Endodermal cell (in vitro differentiated cells): Measurements from ENCODE around the gene FUT1. TPM values are rescaled to one million over a fixed set of nuclear protein-coding genes. Genes with fewer than 3 reads are reported as not detected.

Source experiments
- DNase-seq: peaks from one replicate; pipeline ENCODE4 v3.0.0-alpha.2; 2017
- H3K27ac ChIP-seq: 2 replicates; pipeline ENCODE4 v1.5.1; 2013; ENCODE audit warnings: mild to moderate bottlenecking, low read depth, low read length, moderate library complexity
- H3K27me3 ChIP-seq: 2 replicates; pipeline ENCODE4 v1.6.1; 2013; ENCODE audit warnings: mild to moderate bottlenecking, low read length, moderate library complexity; ENCODE audit not compliant: insufficient read depth, control insufficient read depth, poor library complexity, severe bottlenecking
- H3K36me3 ChIP-seq: 2 replicates; pipeline ENCODE4 v1.7.0; 2013; ENCODE audit warnings: mild to moderate bottlenecking, low read length, moderate library complexity; ENCODE audit not compliant: control insufficient read depth, insufficient read depth
- H3K4me1 ChIP-seq: one replicate; pipeline ENCODE4 v1.7.0; 2013; ENCODE audit warnings: low read length; ENCODE audit not compliant: control insufficient read depth, insufficient read depth
- H3K4me3 ChIP-seq: 2 replicates; pipeline ENCODE4 v1.5.1; 2013; ENCODE audit warnings: mild to moderate bottlenecking, low read length, moderate library complexity
- H3K9ac ChIP-seq: 2 replicates; pipeline ENCODE4 v1.6.1; 2013; ENCODE audit warnings: mild to moderate bottlenecking, low read length, moderate library complexity; ENCODE audit not compliant: poor library complexity, severe bottlenecking; ENCODE audit errors: extremely low read depth
- H3K9me3 ChIP-seq: 2 replicates; pipeline ENCODE4 v1.6.1; 2013; ENCODE audit warnings: mild to moderate bottlenecking, low read length, moderate library complexity; ENCODE audit not compliant: control insufficient read depth
- H3K27ac Mint-ChIP-seq: 2 replicates; pipeline ENCODE4 v1.8.0; 2020; ENCODE audit warnings: mixed read lengths
- H3K27me3 Mint-ChIP-seq: 2 replicates; pipeline ENCODE4 v1.8.0; 2021; ENCODE audit warnings: mild to moderate bottlenecking, mixed read lengths; ENCODE audit not compliant: insufficient read depth
- H3K36me3 Mint-ChIP-seq: 2 replicates; pipeline ENCODE4 v1.8.0; 2020; ENCODE audit warnings: low read depth, mixed read lengths
- H3K4me1 Mint-ChIP-seq: 2 replicates; pipeline ENCODE4 v1.8.0; 2020; ENCODE audit warnings: mixed read lengths
- H3K4me3 Mint-ChIP-seq: 2 replicates; pipeline ENCODE4 v1.8.0; 2020; ENCODE audit warnings: mild to moderate bottlenecking, moderate library complexity, mixed read lengths
- H3K9me3 Mint-ChIP-seq: 2 replicates; pipeline ENCODE4 v1.8.0; 2020; ENCODE audit warnings: mild to moderate bottlenecking, mixed read lengths
- CTCF ChIP-seq: fragments of 200-600 bp; sonication (generic); conservative IDR thresholded peaks from 2 replicates; pipeline ENCODE4 v1.5.0; 2021; ENCODE audit warnings: antibody characterized with exemption, mild to moderate bottlenecking
- WGBS, 2 experiments: methylation state at CpG; one replicate each; pipeline versions ENCODE4 v1.1.5 to v1.1.7; 2013; ENCODE audit warnings: missing lambda C conversion rate in 2 of 2, mixed read lengths in 1 of 2; ENCODE audit not compliant: insufficient coverage in 1 of 2, insufficient read length in 1 of 2; 5-methylcytosine and 5-hydroxymethylcytosine counted together
- total RNA-seq, 2 donors: library from RNA; stranded (reverse); fragmentation: NEBNext Ultra II Directional in 1 of 2; extraction: Animal tissue kit (Norgen Biotek cat#: 25700) in 1 of 2; gene quantifications; 2 replicates in 1 of 2; 3 replicates in 1 of 2; pipeline ENCODE4 v1.2.1, GENCODE V29; 2021

FUT1 gene
- total RNA-seq, 2 donors from 2014 or later: 5.4 to 6.3 TPM

GRCh38 chr19:48698046-48698445 lies 54.4 kb downstream of the FUT1 start:
- H3K4me3 Mint-ChIP-seq: no peak overlapping the region
- H3K4me1 Mint-ChIP-seq: peaks cover 4% of the 10 kb centered on the region
- no peak overlapping the region for H3K27ac Mint-ChIP-seq

More at GRCh38 chr19:48698046-48698445, 54.4 kb downstream of the FUT1 start:
- no peak overlapping the region for H3K9ac ChIP-seq
- DNase-seq: no peak
- H3K27me3 ChIP-seq: no peaks in the 10 kb centered on the region
- no peaks in the 10 kb centered on the region for H3K9me3 ChIP-seq
- no peak overlapping the region for H3K27ac ChIP-seq
- H3K4me1 ChIP-seq: no peaks in the 10 kb centered on the region
- no peaks in the 10 kb centered on the region for H3K9me3 Mint-ChIP-seq
- H3K27me3 Mint-ChIP-seq: peaks cover 3% of the 10 kb centered on the region
- no peak for TF ChIP-seq CTCF
- H3K4me3 ChIP-seq: no peak overlapping the region
- peaks cover 26% of the 10 kb centered on the region for H3K36me3 Mint-ChIP-seq
- no peaks in the 10 kb centered on the region for H3K36me3 ChIP-seq
- WGBS, 2 experiments: 88 to 100% methylated on average over 2 to 4 of the region's 4 CpGs

Other genes with a start within 250 kb of the FUT1 start
- gene LMTK3, start 240.8 kb downstream of the FUT1 start, total RNA-seq: 10 to 100 TPM; 11.1 to 14.5 TPM
- gene SULT2B1, start 200.5 kb downstream of the FUT1 start, total RNA-seq: 1 to 10 TPM in 1 of 2 donors, under 1 TPM in 1; 0.35 to 2.4 TPM
- gene SPACA4, start 145.9 kb downstream of the FUT1 start, total RNA-seq: not detected
- 1 to 10 TPM; 4.4 to 5.7 TPM for gene FAM83E, start 137.6 kb downstream of the FUT1 start, total RNA-seq
- 1,000 to 10,000 TPM; 1,531 to 1,574 TPM for gene RPL18, start 133.5 kb downstream of the FUT1 start, total RNA-seq
- 100 to 1,000 TPM in 1 of 2 donors, 10 to 100 TPM in 1; 99.5 to 114 TPM for gene SPHK2, start 133.1 kb downstream of the FUT1 start, total RNA-seq
- gene DBP, start 115.3 kb downstream of the FUT1 start, total RNA-seq: 10 to 100 TPM in 1 of 2 donors, 1 to 10 TPM in 1; 5.3 to 13.1 TPM
- 10 to 100 TPM; 75.0 to 82.6 TPM for gene CA11, start 106.5 kb downstream of the FUT1 start, total RNA-seq
- gene NTN5, start 79.6 kb downstream of the FUT1 start, total RNA-seq: 1 to 10 TPM; 1.2 to 1.4 TPM
- gene FUT2, start 56.7 kb downstream of the FUT1 start, total RNA-seq: 10 to 100 TPM in 1 of 2 donors, 1 to 10 TPM in 1; 5.8 to 11.0 TPM
- 1 to 10 TPM; 1.9 to 2.3 TPM for gene MAMSTR, start 32.9 kb downstream of the FUT1 start, total RNA-seq
- 1 to 10 TPM; 3.4 to 5.2 TPM for gene RASIP1, start 12.0 kb downstream of the FUT1 start, total RNA-seq
- under 1 TPM; 0.22 to 0.80 TPM for gene IZUMO1, start 5.7 kb downstream of the FUT1 start, total RNA-seq
- not detected for gene FGF21, start 2.9 kb upstream of the FUT1 start, total RNA-seq
- 100 to 1,000 TPM in 1 of 2 donors, 10 to 100 TPM in 1; 84.8 to 101 TPM for gene BCAT2, start 58.4 kb upstream of the FUT1 start, total RNA-seq
- gene HSD17B14, start 83.8 kb upstream of the FUT1 start, total RNA-seq: 10 to 100 TPM; 43.0 to 81.0 TPM
- gene PLEKHA4, start 116.0 kb upstream of the FUT1 start, total RNA-seq: 1 to 10 TPM; 6.6 to 7.0 TPM
- 10 to 100 TPM; 41.5 to 45.0 TPM for gene PPP1R15A, start 119.8 kb upstream of the FUT1 start, total RNA-seq
- gene TULP2, start 146.1 kb upstream of the FUT1 start, total RNA-seq: 1 to 10 TPM; 1.2 to 2.1 TPM
- 100 to 1,000 TPM; 177 to 222 TPM for gene NUCB1, start 147.7 kb upstream of the FUT1 start, total RNA-seq
- 1 to 10 TPM in 1 of 2 donors, under 1 TPM in 1; 0.44 to 2.3 TPM for gene DHDH, start 181.1 kb upstream of the FUT1 start, total RNA-seq
- 100 to 1,000 TPM; 172 to 184 TPM for gene BAX, start 202.2 kb upstream of the FUT1 start, total RNA-seq
- 1,000 to 10,000 TPM; 1,784 to 3,181 TPM for gene FTL, start 212.7 kb upstream of the FUT1 start, total RNA-seq
- gene GYS1, start 240.7 kb upstream of the FUT1 start, total RNA-seq: 10 to 100 TPM; 63.5 to 69.1 TPM
- gene RUVBL2, start 241.2 kb upstream of the FUT1 start, total RNA-seq: 100 to 1,000 TPM; 101 to 112 TPM